ENCODE data around the gene NEK11.

Gene NEK11, protein sequence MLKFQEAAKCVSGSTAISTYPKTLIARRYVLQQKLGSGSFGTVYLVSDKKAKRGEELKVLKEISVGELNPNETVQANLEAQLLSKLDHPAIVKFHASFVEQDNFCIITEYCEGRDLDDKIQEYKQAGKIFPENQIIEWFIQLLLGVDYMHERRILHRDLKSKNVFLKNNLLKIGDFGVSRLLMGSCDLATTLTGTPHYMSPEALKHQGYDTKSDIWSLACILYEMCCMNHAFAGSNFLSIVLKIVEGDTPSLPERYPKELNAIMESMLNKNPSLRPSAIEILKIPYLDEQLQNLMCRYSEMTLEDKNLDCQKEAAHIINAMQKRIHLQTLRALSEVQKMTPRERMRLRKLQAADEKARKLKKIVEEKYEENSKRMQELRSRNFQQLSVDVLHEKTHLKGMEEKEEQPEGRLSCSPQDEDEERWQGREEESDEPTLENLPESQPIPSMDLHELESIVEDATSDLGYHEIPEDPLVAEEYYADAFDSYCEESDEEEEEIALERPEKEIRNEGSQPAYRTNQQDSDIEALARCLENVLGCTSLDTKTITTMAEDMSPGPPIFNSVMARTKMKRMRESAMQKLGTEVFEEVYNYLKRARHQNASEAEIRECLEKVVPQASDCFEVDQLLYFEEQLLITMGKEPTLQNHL

DNA sequence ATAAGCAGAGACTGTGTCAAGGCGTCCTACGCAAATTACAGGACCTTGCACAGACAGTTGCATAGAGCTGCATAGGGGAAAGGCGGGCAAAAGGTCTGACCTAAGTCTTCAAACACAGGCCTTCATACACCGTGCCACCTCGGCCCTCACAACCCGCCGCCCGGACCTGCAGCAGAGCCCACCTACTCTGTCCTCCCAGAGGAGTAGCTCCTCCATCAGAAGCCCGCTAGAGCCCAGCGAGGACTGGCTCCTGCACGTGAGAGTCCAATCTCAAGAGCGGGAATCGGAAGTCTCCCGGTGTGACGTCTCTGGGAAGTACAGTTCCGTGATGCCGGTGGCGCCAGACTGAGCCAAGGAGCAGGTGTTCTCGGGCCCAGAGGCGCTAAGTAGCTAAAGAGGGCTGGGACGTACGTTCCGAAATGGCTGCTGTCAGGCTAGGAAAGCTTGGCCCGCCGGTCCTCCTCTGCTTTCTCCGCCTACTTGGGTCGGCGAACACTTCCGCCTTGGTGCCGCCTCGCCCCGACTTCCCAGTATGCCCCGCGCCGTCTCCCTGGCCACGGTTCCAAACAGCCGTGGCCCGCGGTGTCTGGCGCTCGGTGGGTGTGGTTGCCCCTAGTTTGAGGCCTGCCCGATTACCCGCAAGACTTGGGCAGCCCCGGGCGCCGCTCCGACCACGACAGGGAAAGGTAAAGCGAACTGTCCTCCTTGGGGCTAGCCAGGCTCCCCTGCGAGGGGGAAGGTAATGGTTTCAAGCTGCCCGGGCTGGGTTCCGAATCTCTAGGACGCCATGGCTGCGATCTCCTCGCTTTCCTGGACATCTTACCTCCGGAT, at the start of gene NEK11, which contains the start of gene ASTE1:
Gene NEK11, plus strand, starts transcription at position 557 of the 831 bp plus-strand sequence. CDS start 2,832 bp downstream, outside the sequence.
Gene ASTE1, minus strand, starts transcription at position 505 of the 831 bp plus-strand sequence. CDS start 1,519 bp downstream, outside the sequence.
- peak; percentile 93 for DNase-seq

DNA sequence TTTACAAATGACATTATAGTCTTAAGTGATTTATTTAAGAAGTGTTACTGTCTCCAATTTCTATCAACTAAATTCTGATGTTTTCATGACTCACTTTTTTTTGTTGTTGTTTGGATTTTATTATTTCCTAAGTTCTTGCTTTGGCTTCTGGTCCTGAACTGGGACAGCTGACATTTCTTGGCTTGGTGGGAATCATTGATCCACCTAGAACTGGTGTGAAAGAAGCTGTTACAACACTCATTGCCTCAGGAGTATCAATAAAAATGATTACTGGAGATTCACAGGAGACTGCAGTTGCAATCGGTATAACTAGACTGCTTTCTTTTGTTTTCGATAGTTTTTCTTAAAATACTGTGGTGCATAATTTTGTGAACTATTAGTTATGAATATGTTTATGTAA, 47.6 kb upstream of the NEK11 start:
- DNase-seq = no peak

- DNase-seq = no peak
These were observed 45.2 kb upstream of the NEK11 start for GRCh38 chr3:130981469-130981868.

GRCh38 chr3:130990282-130990681, 36.4 kb upstream of the NEK11 start:
- DNase-seq = no peak

DNA sequence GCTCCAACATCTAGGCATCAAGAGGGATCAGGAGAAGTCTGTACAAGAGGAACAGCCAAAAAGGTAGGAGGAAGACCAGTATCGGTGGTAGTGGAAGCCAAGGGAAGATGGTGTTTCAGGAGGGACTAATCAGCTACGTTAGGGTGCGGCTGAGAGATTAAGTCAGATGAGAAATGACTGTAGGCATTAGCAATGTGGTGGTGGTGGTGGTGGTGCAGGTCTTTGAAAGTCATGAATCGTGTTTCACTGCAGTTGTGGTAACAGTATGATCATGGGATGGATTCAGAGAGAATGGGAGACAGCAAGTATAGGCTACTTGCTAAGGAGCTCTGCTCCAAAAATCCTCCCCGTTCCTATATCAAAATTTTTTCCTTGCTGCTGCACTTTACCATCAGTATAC, 35.6 kb upstream of the NEK11 start:
- no peak for DNase-seq

GRCh38 chr3:130992344-130992743, 34.3 kb upstream of the NEK11 start:
- no peak for DNase-seq

GRCh38 chr3:130997289-130997688, 29.4 kb upstream of the NEK11 start:
- no peak for DNase-seq

GRCh38 chr3:131001071-131001470, 25.6 kb upstream of the NEK11 start:
- no peak for DNase-seq

- DNase-seq = no peak
These were observed 22.1 kb upstream of the NEK11 start for GRCh38 chr3:131004603-131005002.

GRCh38 chr3:131007256-131007655, 19.4 kb upstream of the NEK11 start:
- DNase-seq = no peak

DNA sequence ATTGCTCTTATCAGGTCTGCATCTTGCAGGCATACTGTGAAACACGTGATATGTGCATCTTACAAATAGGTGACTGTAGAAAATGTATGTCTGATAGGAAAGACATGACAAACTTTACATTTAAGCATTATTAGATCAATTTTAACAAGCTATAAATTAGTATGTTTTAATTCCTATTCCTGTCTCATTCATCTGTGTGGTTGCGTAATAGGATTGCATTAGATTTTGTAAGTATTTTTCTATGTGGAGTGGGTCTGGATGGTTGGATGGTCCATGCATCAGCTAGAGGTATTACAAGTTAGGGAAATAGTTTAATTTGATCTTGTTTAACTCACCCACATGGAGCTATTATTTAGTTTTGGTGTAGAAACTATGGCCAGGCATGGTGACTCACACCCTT, 18.9 kb upstream of the NEK11 start:
- DNase-seq = no peak

DNA sequence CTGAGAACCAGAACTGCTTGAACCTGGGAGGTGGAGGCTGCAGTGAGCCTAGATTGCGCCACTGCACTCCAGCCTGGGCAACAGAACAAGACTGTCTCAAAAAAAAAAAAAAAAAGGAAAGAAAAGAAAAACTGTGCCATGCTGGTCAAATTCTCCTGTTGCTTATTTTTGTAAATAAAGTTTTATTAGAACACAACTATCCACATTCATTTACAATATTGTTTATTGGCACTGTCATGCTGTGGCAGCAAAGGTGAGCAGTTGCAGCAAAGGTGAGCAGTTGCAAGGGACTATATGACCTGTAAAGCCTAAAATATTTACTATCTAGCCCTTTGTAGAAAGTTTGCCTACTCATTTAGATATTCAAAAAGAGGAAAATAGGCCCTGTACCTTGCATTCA, 18.4 kb upstream of the NEK11 start:
- no peak for DNase-seq

- DNase-seq = no peak
These were observed 17.0 kb upstream of the NEK11 start for GRCh38 chr3:131009698-131010097.

DNA sequence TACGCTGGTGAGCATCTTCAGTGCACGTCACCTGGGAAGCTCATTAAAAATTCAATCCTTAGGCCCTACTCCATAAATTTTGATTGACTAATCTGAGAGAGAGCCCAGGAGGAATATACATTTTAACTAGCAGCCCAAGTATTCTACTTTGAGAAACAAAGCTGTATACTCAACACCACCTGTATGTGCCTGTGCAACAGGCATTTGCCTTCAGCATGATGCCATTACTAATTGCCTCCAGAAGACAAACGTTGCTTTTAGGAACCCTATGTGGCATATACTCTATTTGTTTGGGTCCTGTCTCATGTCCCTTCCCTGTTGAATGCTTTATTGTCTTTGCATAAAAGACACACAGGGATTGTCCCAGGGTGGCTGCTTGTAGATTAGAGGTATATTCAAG, 7.7 kb upstream of the NEK11 start:
- DNase-seq = no peak

DNA sequence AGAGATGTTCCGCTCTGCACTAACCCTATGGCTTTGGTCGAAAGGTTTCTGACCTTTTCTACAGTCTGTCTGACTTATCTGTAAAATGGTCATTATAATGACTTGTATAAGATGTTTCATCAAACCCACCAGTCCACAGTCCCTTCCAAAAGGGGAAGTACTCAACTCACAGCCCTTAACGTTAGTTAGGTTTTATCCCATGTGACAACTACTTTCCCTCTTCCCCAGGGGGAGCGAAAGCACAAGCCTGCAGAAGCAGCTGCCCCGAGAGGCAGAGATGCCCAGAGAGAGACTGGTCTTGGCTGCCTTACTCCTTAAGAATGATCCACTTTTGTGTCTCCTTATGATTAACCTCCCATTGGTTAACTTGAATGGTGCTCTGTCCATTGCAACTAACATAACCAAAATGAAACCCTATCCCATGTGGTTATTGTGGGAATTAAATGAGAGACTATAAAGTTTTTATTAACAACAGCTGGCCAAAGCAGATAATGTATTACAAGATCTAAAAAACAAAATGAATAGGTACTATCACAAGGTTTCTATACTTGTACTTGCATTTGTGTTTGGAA, 6.5 kb upstream of the NEK11 start:
- DNase-seq = no peak

DNA sequence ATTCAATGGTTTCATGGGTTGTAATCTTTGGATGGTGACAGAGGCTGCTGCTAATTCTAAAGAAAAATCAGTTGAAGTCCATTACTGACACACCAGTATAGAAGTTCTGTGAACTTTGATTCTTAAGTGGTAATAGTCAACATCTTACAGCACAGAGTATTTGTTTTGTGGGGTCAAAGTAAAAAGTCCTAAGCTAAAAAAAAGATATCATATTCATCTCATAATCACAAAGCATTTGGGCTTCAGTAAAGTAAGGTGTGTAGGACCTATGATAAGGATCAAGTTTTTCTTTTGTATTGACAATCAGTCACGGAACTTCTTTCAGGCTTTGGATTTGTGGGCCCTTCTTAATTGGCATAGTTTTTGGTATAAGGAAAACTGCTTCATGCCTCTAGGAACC, 1.1 kb upstream of the NEK11 start:
- no peak for DNase-seq

DNA sequence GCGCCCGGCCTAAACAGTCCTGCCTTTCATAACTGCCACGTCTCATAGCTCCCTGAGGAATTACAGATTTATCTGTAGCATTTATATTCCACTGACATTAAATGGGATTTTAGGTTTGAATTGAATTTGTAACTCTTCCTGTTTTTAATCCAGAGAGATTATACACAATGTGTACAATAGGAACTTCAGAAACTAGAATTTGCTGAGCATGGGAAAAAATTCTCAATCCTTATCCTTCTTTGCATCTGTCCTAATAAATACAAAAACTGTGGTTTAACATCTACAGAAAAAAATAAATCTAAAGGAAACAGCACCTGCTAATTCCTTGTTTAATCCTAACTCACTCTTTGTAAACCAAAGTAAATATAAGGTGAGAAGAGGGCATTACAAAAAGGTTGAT, 2.2 kb downstream of the NEK11 start:
- DNase-seq = no peak

DNA sequence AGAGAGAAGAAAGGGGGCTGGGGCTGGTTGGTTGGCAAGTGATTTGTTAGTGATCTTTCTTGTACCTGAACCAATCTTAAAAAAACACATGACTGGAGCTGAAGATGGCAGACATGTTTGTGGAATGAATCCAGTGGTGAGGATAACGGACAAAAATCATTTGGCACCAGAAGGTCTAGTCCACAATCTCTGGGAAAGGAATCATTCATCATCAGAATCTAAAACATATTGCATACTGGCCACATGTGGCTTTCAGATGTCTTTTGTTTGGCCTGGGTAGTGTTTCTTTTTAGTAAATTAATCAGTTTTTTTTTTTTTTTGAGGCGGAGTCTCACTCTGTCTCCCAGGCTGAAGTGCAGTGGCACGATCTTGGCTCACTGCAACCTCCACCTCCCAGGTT, 5.0 kb downstream of the NEK11 start:
- no peak for DNase-seq

DNA sequence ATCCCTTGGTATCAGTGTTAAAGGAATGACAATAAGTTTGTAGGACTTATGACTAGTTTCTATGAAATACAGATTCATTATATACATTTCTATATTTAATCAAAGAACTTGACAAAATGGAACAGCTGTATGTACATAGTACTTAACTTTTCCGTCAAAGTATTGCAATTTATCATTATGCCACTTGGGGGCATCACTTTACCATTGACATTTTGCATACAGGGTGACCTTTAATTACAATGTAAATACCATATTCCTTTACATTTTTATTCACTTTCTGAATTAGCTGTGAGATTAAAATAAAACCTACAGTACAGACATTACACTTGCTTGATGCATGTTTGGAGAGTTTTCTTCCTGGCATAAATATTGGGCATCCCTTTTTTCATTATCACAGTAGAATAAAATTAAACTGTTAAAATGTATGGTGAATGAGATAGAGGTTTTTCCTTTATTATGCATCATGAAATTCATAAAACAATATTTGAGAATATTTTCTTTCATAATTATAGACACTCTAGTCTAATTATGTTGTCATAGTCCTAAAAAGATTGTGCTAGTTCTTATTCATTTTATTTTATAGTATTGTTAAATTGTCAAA, 6.9 kb downstream of the NEK11 start:
- no peak for DNase-seq

- no peak for DNase-seq
These were observed 9.6 kb downstream of the NEK11 start for GRCh38 chr3:131036200-131036816.

GRCh38 chr3:131036986-131037385, 10.3 kb downstream of the NEK11 start:
- DNase-seq = no peak

DNA sequence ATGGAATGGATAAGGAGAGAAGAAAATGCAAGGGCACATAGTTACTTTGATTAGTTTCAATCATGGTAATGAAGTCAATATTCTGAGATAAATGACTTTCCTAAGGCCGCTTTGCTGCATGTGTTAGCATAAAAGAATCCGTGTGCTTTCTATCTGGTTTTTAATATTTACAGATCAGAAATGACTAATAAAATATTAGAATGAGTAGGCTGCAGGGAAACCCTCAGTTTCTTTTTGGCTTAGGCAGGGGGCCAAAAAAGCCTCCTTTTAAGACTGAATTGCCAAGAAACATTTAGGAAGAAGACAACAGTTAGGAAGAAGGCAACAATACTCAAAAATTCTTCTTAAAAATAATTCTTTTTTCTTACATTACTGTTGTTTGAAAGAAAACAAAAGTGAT, 11.6 kb downstream of the NEK11 start:
- DNase-seq = no peak
